ENCODE measurements around the gene GLYR1.

Gene GLYR1

DNA sequence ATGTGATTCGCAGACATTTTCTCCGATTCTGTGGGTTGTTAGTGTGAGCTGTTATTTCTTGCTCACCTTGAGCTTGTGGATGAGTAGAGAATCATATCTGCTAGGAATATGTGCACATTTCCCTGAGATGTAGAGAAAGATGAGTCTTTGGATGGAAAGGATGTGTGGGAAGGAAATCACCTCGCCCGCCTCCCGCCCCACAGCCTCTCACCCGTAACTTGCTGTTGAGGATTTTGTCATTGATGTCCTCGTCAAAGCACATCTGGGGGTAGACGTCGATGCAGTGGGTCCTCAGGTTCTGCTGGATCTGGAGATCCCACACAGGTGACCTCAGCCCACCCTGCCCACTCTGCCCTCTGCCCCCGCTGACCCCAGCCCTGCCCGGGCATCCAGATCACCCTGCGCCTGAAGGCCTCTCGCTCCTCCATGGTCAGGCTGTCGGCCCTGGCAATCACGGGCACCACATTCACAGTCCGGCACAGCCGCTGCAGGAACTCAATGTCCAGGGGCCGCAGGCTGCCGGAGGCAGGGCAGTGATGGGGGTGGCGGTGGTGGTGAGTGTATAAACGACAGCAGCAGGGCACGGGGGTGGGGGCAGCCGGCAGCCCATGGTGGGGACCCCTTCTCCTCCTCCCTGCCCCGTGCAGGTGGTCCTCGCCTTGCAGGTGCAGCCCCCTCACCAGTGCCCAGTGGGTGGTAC, 63.7 kb downstream of the GLYR1 start:
- TF ChIP-seq CREB1 (IDR thresholded peaks at IDR 0.05; ENCODE audit: low read depth) (no peak), TAF1 (IDR thresholded peaks at IDR 0.05; ENCODE audit: low read depth) (no peak), REST (IDR thresholded peaks at IDR 0.05; ENCODE audit: low read depth) (no peak), FOXM1 (IDR thresholded peaks at IDR 0.05; ENCODE audit: borderline replicate concordance, low read depth) (no peak), CEBPB (IDR thresholded peaks at IDR 0.05) (no peak), EGR1 (IDR thresholded peaks at IDR 0.05) (no peak), YY1 (IDR thresholded peaks at IDR 0.05; ENCODE audit: low read depth) (no peak), TEAD4 (IDR thresholded peaks at IDR 0.05) (no peak), EP300 (IDR thresholded peaks at IDR 0.05; ENCODE audit: borderline replicate concordance) (no peak), RAD21 (IDR thresholded peaks at IDR 0.05; ENCODE audit: low read depth) (no peak), NFIC (IDR thresholded peaks at IDR 0.05) (no peak), TCF12 (IDR thresholded peaks at IDR 0.05; ENCODE audit: low read depth) (no peak), ZBTB7A (IDR thresholded peaks at IDR 0.05; ENCODE audit: low read depth) (no peak)
- TF ChIP-seq, protein P1, sequence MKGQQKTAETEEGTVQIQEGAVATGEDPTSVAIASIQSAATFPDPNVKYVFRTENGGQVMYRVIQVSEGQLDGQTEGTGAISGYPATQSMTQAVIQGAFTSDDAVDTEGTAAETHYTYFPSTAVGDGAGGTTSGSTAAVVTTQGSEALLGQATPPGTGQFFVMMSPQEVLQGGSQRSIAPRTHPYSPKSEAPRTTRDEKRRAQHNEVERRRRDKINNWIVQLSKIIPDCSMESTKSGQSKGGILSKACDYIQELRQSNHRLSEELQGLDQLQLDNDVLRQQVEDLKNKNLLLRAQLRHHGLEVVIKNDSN (IDR thresholded peaks at IDR 0.05): no peak
- TF ChIP-seq, protein P2, sequence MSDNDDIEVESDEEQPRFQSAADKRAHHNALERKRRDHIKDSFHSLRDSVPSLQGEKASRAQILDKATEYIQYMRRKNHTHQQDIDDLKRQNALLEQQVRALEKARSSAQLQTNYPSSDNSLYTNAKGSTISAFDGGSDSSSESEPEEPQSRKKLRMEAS (IDR thresholded peaks at IDR 0.05): no peak

DNA sequence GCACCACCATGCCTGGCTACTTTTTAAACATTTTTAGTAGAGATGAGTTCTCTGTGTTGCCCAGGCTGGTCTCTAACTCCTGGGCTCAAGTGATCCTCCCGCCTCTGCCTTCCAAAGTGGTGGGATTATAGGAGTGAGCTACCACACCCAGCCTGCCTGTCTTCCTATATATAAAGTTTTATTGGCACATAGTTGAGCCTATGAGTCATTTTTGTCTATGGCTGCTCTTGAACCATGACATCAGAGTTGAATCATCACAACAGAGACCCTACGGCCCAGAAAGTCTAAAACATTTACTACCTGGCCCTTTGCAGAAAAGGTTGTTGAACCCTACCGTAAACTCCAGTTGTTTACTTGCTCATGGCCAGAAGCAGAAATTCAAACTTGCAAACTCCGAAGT, 66.9 kb downstream of the GLYR1 start:
- TF ChIP-seq TEAD4 (IDR thresholded peaks at IDR 0.05) (no peak), TAF1 (IDR thresholded peaks at IDR 0.05; ENCODE audit: low read depth) (no peak), EGR1 (IDR thresholded peaks at IDR 0.05) (no peak), FOXM1 (IDR thresholded peaks at IDR 0.05; ENCODE audit: borderline replicate concordance, low read depth) (no peak), NFIC (IDR thresholded peaks at IDR 0.05) (no peak), TCF12 (IDR thresholded peaks at IDR 0.05; ENCODE audit: low read depth) (no peak), REST (IDR thresholded peaks at IDR 0.05; ENCODE audit: low read depth) (no peak), EP300 (IDR thresholded peaks at IDR 0.05; ENCODE audit: borderline replicate concordance) (no peak), CREB1 (IDR thresholded peaks at IDR 0.05; ENCODE audit: low read depth) (no peak), RAD21 (IDR thresholded peaks at IDR 0.05; ENCODE audit: low read depth) (no peak), CEBPB (IDR thresholded peaks at IDR 0.05) (no peak)
- TF ChIP-seq, protein P2 (IDR thresholded peaks at IDR 0.05): no peak
- TF ChIP-seq, protein P1 (IDR thresholded peaks at IDR 0.05): no peak

DNA sequence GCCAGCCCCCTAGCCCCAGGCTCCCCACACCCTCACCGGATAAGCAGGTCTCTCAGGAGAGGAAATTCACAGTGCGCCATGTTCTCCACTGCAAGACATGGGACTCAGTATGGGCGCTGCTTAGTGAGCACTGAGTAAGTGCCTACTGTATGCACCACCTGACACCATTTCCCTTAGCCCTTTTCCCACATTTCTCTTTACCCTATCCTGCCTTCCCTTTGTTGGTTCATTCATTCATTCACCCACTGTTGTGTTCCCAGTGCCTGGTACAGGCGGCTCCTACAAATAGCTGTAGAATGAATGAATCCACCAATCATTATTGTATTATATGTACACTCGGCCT, 69.1 kb downstream of the GLYR1 start:
- TF ChIP-seq, protein P2 (IDR thresholded peaks at IDR 0.05): no peak
- TF ChIP-seq EP300 (IDR thresholded peaks at IDR 0.05; ENCODE audit: borderline replicate concordance) (no peak), RAD21 (IDR thresholded peaks at IDR 0.05; ENCODE audit: low read depth) (no peak)

GRCh38 chr16:4777339-4778049, 69.6 kb downstream of the GLYR1 start:
- TF ChIP-seq, protein P1 (IDR thresholded peaks at IDR 0.05): no peak
- TF ChIP-seq YY1 (IDR thresholded peaks at IDR 0.05; ENCODE audit: low read depth) (no peak), TCF12 (IDR thresholded peaks at IDR 0.05; ENCODE audit: low read depth) (no peak), TEAD4 (IDR thresholded peaks at IDR 0.05) (no peak), TAF1 (IDR thresholded peaks at IDR 0.05; ENCODE audit: low read depth) (no peak), REST (IDR thresholded peaks at IDR 0.05; ENCODE audit: low read depth) (no peak), ZBTB7A (IDR thresholded peaks at IDR 0.05; ENCODE audit: low read depth) (no peak), CEBPB (IDR thresholded peaks at IDR 0.05) (no peak), CREB1 (IDR thresholded peaks at IDR 0.05; ENCODE audit: low read depth) (no peak), EP300 (IDR thresholded peaks at IDR 0.05; ENCODE audit: borderline replicate concordance) (no peak), NFIC (IDR thresholded peaks at IDR 0.05) (no peak), EGR1 (IDR thresholded peaks at IDR 0.05) (no peak), FOXM1 (IDR thresholded peaks at IDR 0.05; ENCODE audit: borderline replicate concordance, low read depth) (no peak), RAD21 (IDR thresholded peaks at IDR 0.05; ENCODE audit: low read depth) (no peak)
- TF ChIP-seq, protein P2 (IDR thresholded peaks at IDR 0.05): no peak

All from Ishikawa (cell line).